ENCODE measurements around the gene AHCYL1.

Gene AHCYL1

GRCh38 chr1:109959974-109960744 lies 24.4 kb upstream of the AHCYL1 start:
- TF ChIP-seq CTCF (IDR thresholded peaks at IDR 0.05; ENCODE audit: borderline replicate concordance, insufficient read depth, low read depth, low read length) = no peak
- no peak overlapping the region for H3K4me3 ChIP-seq (ENCODE audit: low read depth, low read length)

GRCh38 chr1:109960745-109961094 lies 23.8 kb upstream of the AHCYL1 start:
- TF ChIP-seq CTCF (IDR thresholded peaks at IDR 0.05; ENCODE audit: borderline replicate concordance, insufficient read depth, low read depth, low read length) = no peak
- no peak overlapping the region for H3K4me3 ChIP-seq (ENCODE audit: low read depth, low read length)

GRCh38 chr1:109963864-109964263 lies 20.7 kb upstream of the AHCYL1 start:
- no peak overlapping the region for H3K4me3 ChIP-seq (ENCODE audit: low read depth, low read length)
- TF ChIP-seq CTCF (IDR thresholded peaks at IDR 0.05; ENCODE audit: borderline replicate concordance, insufficient read depth, low read depth, low read length) = no peak

GRCh38 chr1:109969146-109969829 lies 15.3 kb upstream of the AHCYL1 start:
- H3K4me3 ChIP-seq (ENCODE audit: low read depth, low read length) = no peak overlapping the region
- TF ChIP-seq CTCF (IDR thresholded peaks at IDR 0.05; ENCODE audit: borderline replicate concordance, insufficient read depth, low read depth, low read length) = no peak

GRCh38 chr1:109969907-109970306 lies 14.7 kb upstream of the AHCYL1 start:
- H3K4me3 ChIP-seq (ENCODE audit: low read depth, low read length) = no peak overlapping the region
- TF ChIP-seq CTCF (IDR thresholded peaks at IDR 0.05; ENCODE audit: borderline replicate concordance, insufficient read depth, low read depth, low read length) = no peak

GRCh38 chr1:109971559-109971958 lies 13.0 kb upstream of the AHCYL1 start:
- no peak for TF ChIP-seq CTCF (IDR thresholded peaks at IDR 0.05; ENCODE audit: borderline replicate concordance, insufficient read depth, low read depth, low read length)
- no peak overlapping the region for H3K4me3 ChIP-seq (ENCODE audit: low read depth, low read length)

GRCh38 chr1:109974191-109974590 lies 10.4 kb upstream of the AHCYL1 start:
- TF ChIP-seq CTCF (IDR thresholded peaks at IDR 0.05; ENCODE audit: borderline replicate concordance, insufficient read depth, low read depth, low read length) = no peak

More at GRCh38 chr1:109974191-109974590, 10.4 kb upstream of the AHCYL1 start:
- H3K4me3 ChIP-seq (ENCODE audit: low read depth, low read length) = no peak overlapping the region

All from GM12875 (cell line).